ENCODE measurements around the gene TPSB2.
"Not testable (repeated sequence)": the region's sequence is repeated elsewhere in the genome, so short reads cannot be mapped to it uniquely, and the experiment has no call there.

Gene TPSB2

GRCh38 chr16:1260101-1260680, 30.2 kb upstream of the TPSB2 start:
- H3K4me1 ChIP-seq (ENCODE audit: control insufficient read depth, insufficient read depth, low read length) = no peaks in the 10 kb centered on the region

GRCh38 chr16:1259760-1260068, 29.7 kb upstream of the TPSB2 start:
- Histone ChIP-seq H3K27me3 (replicated peaks; ENCODE audit: control insufficient read depth, insufficient read depth, low read length) (peaks cover 31% of the 10 kb centered on the region), H3K9me3 (ENCODE audit: control insufficient read depth, low read length) (no peaks in the 10 kb centered on the region), H3K36me3 (ENCODE audit: control insufficient read depth, insufficient read depth, low read length, severe bottlenecking) (no peaks in the 10 kb centered on the region), H3K4me3 (ENCODE audit: low read length) (no peak overlapping the region), H3K4me1 (ENCODE audit: control insufficient read depth, insufficient read depth, low read length) (no peaks in the 10 kb centered on the region), H3K9ac (ENCODE audit: low read length) (no peak overlapping the region)
- DNase-seq (ENCODE audit: low read depth) = no peak

More at GRCh38 chr16:1260101-1260680, 30.2 kb upstream of the TPSB2 start:
- H3K9me3 ChIP-seq (ENCODE audit: control insufficient read depth, low read length) = no peaks in the 10 kb centered on the region
- no peak overlapping the region for H3K9ac ChIP-seq (ENCODE audit: low read length)
- no peak overlapping the region for H3K4me3 ChIP-seq (ENCODE audit: low read length)
- no peak for DNase-seq (ENCODE audit: low read depth)
- H3K36me3 ChIP-seq (ENCODE audit: control insufficient read depth, insufficient read depth, low read length, severe bottlenecking) = no peaks in the 10 kb centered on the region
- peaks cover 31% of the 10 kb centered on the region for H3K27me3 ChIP-seq (replicated peaks; ENCODE audit: control insufficient read depth, insufficient read depth, low read length)

- Histone ChIP-seq H3K9ac (ENCODE audit: low read length) (no peak overlapping the region), H3K4me3 (ENCODE audit: low read length) (no peak overlapping the region), H3K4me1 (ENCODE audit: control insufficient read depth, insufficient read depth, low read length) (no peaks in the 10 kb centered on the region), H3K27me3 (replicated peaks; ENCODE audit: control insufficient read depth, insufficient read depth, low read length) (peaks cover 31% of the 10 kb centered on the region), H3K9me3 (ENCODE audit: control insufficient read depth, low read length) (no peaks in the 10 kb centered on the region), H3K36me3 (ENCODE audit: control insufficient read depth, insufficient read depth, low read length, severe bottlenecking) (no peaks in the 10 kb centered on the region)
- DNase-seq (ENCODE audit: low read depth) = no peak
Measured at GRCh38 chr16:1258906-1259759, 29.1 kb upstream of the TPSB2 start.

- Histone ChIP-seq H3K27me3 (replicated peaks; ENCODE audit: control insufficient read depth, insufficient read depth, low read length) (peaks cover 26% of the 10 kb centered on the region), H3K9me3 (ENCODE audit: control insufficient read depth, low read length) (no peaks in the 10 kb centered on the region), H3K4me1 (ENCODE audit: control insufficient read depth, insufficient read depth, low read length) (no peaks in the 10 kb centered on the region), H3K9ac (ENCODE audit: low read length) (no peak overlapping the region), H3K4me3 (ENCODE audit: low read length) (no peak overlapping the region), H3K36me3 (ENCODE audit: control insufficient read depth, insufficient read depth, low read length, severe bottlenecking) (no peaks in the 10 kb centered on the region)
- no peak for DNase-seq (ENCODE audit: low read depth)
Measured at GRCh38 chr16:1258225-1258600, 28.2 kb upstream of the TPSB2 start.

- Histone ChIP-seq H3K4me3 (ENCODE audit: low read length) (no peak overlapping the region), H3K9ac (ENCODE audit: low read length) (no peak overlapping the region), H3K36me3 (ENCODE audit: control insufficient read depth, insufficient read depth, low read length, severe bottlenecking) (no peaks in the 10 kb centered on the region), H3K27me3 (replicated peaks; ENCODE audit: control insufficient read depth, insufficient read depth, low read length) (peaks cover 22% of the 10 kb centered on the region), H3K4me1 (ENCODE audit: control insufficient read depth, insufficient read depth, low read length) (no peaks in the 10 kb centered on the region), H3K9me3 (ENCODE audit: control insufficient read depth, low read length) (no peaks in the 10 kb centered on the region)
- no peak for DNase-seq (ENCODE audit: low read depth)
Measured at GRCh38 chr16:1257561-1258224, 27.7 kb upstream of the TPSB2 start.

- no peak for DNase-seq (ENCODE audit: low read depth)
- Histone ChIP-seq H3K9me3 (ENCODE audit: control insufficient read depth, low read length) (no peaks in the 10 kb centered on the region), H3K27me3 (replicated peaks; ENCODE audit: control insufficient read depth, insufficient read depth, low read length) (peaks cover 19% of the 10 kb centered on the region), H3K4me1 (ENCODE audit: control insufficient read depth, insufficient read depth, low read length) (no peaks in the 10 kb centered on the region), H3K36me3 (ENCODE audit: control insufficient read depth, insufficient read depth, low read length, severe bottlenecking) (no peaks in the 10 kb centered on the region), H3K9ac (ENCODE audit: low read length) (no peak overlapping the region), H3K4me3 (ENCODE audit: low read length) (no peak overlapping the region)
Measured at GRCh38 chr16:1256874-1257322, 26.9 kb upstream of the TPSB2 start.

- H3K4me1 ChIP-seq (ENCODE audit: control insufficient read depth, insufficient read depth, low read length); H3K36me3 ChIP-seq (ENCODE audit: control insufficient read depth, insufficient read depth, low read length, severe bottlenecking); H3K9me3 ChIP-seq (ENCODE audit: control insufficient read depth, low read length); H3K4me3 ChIP-seq (ENCODE audit: low read length); H3K9ac ChIP-seq (ENCODE audit: low read length); DNase-seq (ENCODE audit: low read depth): not testable (repeated sequence)
- peaks cover 15% of the 10 kb centered on the region for H3K27me3 ChIP-seq (replicated peaks; ENCODE audit: control insufficient read depth, insufficient read depth, low read length)
Measured at GRCh38 chr16:1256296-1256873, 26.4 kb upstream of the TPSB2 start.

- H3K9me3 ChIP-seq (ENCODE audit: control insufficient read depth, low read length); DNase-seq (ENCODE audit: low read depth); H3K36me3 ChIP-seq (ENCODE audit: control insufficient read depth, insufficient read depth, low read length, severe bottlenecking); H3K4me1 ChIP-seq (ENCODE audit: control insufficient read depth, insufficient read depth, low read length); H3K9ac ChIP-seq (ENCODE audit: low read length); H3K4me3 ChIP-seq (ENCODE audit: low read length): not testable (repeated sequence)
- H3K27me3 ChIP-seq (replicated peaks; ENCODE audit: control insufficient read depth, insufficient read depth, low read length) = peaks cover 15% of the 10 kb centered on the region
Measured at GRCh38 chr16:1255276-1256122, 25.5 kb upstream of the TPSB2 start, which contains the start of gene TPSD1. TSS of gene TPSD1 (plus strand) at chr16:1256069. CDS start at chr16:1256281, 212 bp downstream.

GRCh38 chr16:1254821-1255220, 24.8 kb upstream of the TPSB2 start:
- H3K9me3 ChIP-seq (ENCODE audit: control insufficient read depth, low read length); DNase-seq (ENCODE audit: low read depth); H3K36me3 ChIP-seq (ENCODE audit: control insufficient read depth, insufficient read depth, low read length, severe bottlenecking); H3K9ac ChIP-seq (ENCODE audit: low read length); H3K4me3 ChIP-seq (ENCODE audit: low read length); H3K4me1 ChIP-seq (ENCODE audit: control insufficient read depth, insufficient read depth, low read length): not testable (repeated sequence)
- H3K27me3 ChIP-seq (replicated peaks; ENCODE audit: control insufficient read depth, insufficient read depth, low read length) = peaks cover 15% of the 10 kb centered on the region

- not testable (repeated sequence) for H3K9ac ChIP-seq (ENCODE audit: low read length); H3K4me3 ChIP-seq (ENCODE audit: low read length); H3K36me3 ChIP-seq (ENCODE audit: control insufficient read depth, insufficient read depth, low read length, severe bottlenecking); H3K9me3 ChIP-seq (ENCODE audit: control insufficient read depth, low read length); DNase-seq (ENCODE audit: low read depth); H3K27me3 ChIP-seq (replicated peaks; ENCODE audit: control insufficient read depth, insufficient read depth, low read length); H3K4me1 ChIP-seq (ENCODE audit: control insufficient read depth, insufficient read depth, low read length)
Measured at GRCh38 chr16:1253701-1254364, 23.8 kb upstream of the TPSB2 start.
